Keratinocyte (primary cell): ENCODE measurements around the gene CHD2.

Experiments used
- EZH2 ChIP-seq: IDR thresholded peaks from one replicate; pipeline ENCODE4 v1.6.1; 2012; ENCODE audit warnings: inconsistent platforms, mild to moderate bottlenecking, low read length, moderate library complexity
- TF ChIP-seq, protein P1 (sequence below), 3 experiments: IDR thresholded peaks in 1 of 3; conservative IDR thresholded peaks in 1 of 3; optimal IDR thresholded peaks in 1 of 3; 2 replicates in 2 of 3; 3 replicates in 1 of 3; pipeline versions ENCODE3 to v1.5.1; 2011; ENCODE audit warnings: low read length in 3 of 3, mild to moderate bottlenecking in 3 of 3, moderate library complexity in 2 of 3, control low read depth in 1 of 3, inconsistent platforms in 1 of 3; ENCODE audit not compliant: insufficient read depth in 2 of 3; ENCODE audit errors: extremely low read depth in 1 of 3

DNA sequence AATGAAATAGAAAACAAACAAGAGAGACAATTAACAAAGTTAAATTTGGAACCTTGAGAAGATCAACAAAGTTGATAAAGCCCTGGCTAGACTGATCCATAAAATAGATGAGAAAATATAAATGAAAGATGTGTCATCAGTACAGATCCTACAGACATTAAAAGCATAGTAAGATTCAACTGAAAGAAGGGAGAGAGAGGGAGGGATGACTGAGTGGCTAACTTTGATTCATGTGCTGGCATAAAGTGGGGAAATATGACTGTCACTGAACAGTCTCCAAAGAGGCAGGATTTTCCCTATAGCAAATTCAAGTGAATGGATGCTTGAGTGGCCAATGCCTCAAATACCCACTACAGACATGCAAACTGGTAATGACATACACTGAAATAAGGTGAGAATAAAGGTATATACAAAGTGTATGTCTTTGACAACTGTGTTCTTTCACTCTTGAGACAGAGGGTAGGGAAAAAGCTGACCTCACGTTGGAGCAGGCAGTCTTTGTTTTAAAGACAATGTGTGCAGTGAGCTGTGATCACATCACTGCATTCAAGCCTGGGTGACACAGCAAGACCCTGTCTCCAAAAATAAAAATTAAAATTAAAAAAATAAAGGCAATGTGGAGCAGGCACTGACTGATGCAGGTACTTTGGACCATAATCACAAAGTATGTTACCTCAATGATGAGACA lies 35.9 kb upstream of the CHD2 start:
- TF ChIP-seq, protein P1, sequence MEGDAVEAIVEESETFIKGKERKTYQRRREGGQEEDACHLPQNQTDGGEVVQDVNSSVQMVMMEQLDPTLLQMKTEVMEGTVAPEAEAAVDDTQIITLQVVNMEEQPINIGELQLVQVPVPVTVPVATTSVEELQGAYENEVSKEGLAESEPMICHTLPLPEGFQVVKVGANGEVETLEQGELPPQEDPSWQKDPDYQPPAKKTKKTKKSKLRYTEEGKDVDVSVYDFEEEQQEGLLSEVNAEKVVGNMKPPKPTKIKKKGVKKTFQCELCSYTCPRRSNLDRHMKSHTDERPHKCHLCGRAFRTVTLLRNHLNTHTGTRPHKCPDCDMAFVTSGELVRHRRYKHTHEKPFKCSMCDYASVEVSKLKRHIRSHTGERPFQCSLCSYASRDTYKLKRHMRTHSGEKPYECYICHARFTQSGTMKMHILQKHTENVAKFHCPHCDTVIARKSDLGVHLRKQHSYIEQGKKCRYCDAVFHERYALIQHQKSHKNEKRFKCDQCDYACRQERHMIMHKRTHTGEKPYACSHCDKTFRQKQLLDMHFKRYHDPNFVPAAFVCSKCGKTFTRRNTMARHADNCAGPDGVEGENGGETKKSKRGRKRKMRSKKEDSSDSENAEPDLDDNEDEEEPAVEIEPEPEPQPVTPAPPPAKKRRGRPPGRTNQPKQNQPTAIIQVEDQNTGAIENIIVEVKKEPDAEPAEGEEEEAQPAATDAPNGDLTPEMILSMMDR (optimal IDR thresholded peaks at IDR 0.05 in 1 of 3, IDR thresholded peaks at IDR 0.05 in 1 of 3, conservative IDR thresholded peaks at IDR 0.05 in 1 of 3; ENCODE audit: extremely low read depth in 1 of 3, insufficient read depth in 2 of 3, low read length in 3 of 3) = no peak
- TF ChIP-seq EZH2 = no peak
